Astrocyte of the cerebellum (primary cell): Measurements from ENCODE around the gene ANKDD1A.

ENCODE experiments used
- DNase-seq: peaks from one replicate; pipeline ENCODE4 v3.0.0-alpha.2; 2011; ENCODE audit warnings: low read depth
- H3K4me3 ChIP-seq: 2 replicates; pipeline ENCODE4 v1.5.1; 2011; ENCODE audit warnings: mild to moderate bottlenecking, low read depth, low read length, moderate library complexity
- in situ Hi-C: cut with HindIII; loops from 2 replicates; pipeline ENCODE4 v1.10.0; 2017; ENCODE audit warnings: low sequenced_read_pairs
- TF ChIP-seq, protein P1 (sequence below): IDR thresholded peaks from 2 replicates; pipeline ENCODE4 v1.5.1; 2012; ENCODE audit warnings: low read length, low read depth, moderate library complexity, mild to moderate bottlenecking; ENCODE audit errors: missing control alignments

The ANKDD1A gene

DNA sequence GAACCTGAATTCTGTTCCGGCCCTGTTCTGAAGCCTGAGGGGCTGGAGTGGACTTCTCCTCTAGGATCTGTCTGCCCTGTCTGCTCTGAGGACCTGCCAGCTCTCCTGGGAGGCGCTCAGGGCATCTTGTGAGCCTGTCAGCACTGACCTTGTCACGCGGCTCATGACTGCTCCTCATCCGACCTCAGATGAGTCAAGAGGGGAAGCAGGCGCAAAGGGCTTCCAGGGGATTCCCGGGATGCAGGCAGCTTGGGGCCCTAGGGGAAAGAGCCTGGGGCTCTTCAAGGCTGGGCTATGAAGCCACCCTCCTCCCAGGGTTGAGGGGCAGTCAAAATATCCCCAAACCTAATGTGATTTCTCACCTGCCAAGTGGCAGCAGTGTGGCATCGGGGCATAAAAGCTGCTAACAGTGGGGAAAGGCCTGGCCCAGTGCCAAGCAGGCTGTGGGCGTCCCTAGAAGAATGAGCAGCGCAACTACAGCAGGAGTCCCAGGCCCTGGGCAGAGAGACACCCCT is 27.6 kb upstream of the ANKDD1A start:
- TF ChIP-seq, protein P1, sequence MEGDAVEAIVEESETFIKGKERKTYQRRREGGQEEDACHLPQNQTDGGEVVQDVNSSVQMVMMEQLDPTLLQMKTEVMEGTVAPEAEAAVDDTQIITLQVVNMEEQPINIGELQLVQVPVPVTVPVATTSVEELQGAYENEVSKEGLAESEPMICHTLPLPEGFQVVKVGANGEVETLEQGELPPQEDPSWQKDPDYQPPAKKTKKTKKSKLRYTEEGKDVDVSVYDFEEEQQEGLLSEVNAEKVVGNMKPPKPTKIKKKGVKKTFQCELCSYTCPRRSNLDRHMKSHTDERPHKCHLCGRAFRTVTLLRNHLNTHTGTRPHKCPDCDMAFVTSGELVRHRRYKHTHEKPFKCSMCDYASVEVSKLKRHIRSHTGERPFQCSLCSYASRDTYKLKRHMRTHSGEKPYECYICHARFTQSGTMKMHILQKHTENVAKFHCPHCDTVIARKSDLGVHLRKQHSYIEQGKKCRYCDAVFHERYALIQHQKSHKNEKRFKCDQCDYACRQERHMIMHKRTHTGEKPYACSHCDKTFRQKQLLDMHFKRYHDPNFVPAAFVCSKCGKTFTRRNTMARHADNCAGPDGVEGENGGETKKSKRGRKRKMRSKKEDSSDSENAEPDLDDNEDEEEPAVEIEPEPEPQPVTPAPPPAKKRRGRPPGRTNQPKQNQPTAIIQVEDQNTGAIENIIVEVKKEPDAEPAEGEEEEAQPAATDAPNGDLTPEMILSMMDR = no peak
- in situ Hi-C loops = no loop called here
- no peak for DNase-seq
- H3K4me3 ChIP-seq = no peak overlapping the region

DNA sequence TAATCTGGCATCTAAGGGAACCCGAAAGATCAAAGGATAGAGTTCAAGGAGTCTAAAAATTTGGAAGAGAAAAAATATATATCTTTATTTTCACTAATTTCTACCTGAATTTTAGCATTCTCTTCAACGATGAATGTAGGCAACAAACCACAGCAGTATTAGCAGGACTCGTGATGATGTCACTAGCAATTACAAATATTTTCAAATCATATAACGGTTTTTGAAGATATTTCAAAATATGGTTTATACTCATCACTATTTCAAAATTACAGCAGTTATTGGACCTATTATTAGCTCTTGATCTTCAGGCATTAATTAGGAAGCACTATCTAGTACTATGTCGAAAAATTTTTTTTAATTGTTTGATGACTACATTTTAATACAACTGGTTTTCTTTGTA is 27.0 kb upstream of the ANKDD1A start:
- in situ Hi-C loops = no loop called here
- no peak for DNase-seq
- TF ChIP-seq, protein P1 = no peak
- no peak overlapping the region for H3K4me3 ChIP-seq

DNA sequence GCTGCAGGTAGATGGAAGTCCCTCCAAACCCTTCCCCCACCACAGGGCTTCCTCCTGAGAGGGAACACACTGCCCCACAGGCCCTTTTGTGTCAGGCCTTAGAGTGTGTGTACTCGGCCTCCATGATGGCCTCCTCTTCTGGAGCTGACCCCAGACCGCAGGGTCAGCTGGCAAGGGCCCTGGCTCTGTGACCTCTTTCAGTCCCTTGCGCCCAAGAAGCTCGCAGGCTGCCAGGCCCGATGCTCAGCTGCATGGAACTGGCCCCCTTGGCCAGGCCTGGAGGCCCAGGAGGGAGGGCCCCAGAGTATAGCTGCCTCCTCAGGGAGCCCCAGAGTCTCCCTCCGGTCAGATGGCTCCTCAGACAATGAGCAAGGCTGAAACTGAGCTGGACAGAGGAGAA is 23.4 kb upstream of the ANKDD1A start:
- in situ Hi-C loops = no loop called here
- no peak overlapping the region for H3K4me3 ChIP-seq
- DNase-seq = no peak
- TF ChIP-seq, protein P1 = no peak

DNA sequence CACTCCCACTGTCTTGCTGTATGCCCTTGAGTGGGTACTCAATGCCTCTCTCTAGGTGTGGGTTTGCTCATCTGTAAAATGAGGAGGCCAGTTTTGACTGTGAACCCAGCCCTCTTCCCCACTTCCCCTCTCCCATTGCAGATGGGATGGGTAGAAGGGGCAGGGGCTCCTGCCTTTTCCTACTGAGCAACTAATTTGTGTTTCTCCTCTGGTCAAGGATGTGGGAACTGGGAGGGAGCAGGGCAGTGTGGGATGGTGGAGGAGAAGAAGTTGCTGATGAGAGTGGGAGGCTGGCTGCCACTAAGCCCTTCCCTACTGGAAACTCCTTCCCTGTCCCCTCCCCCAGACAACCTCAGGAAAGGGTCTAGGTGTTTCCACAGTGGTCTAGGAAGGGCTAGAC is 20.1 kb upstream of the ANKDD1A start:
- in situ Hi-C loops = no loop called here
- DNase-seq = no peak
- no peak overlapping the region for H3K4me3 ChIP-seq
- TF ChIP-seq, protein P1 = no peak

DNA sequence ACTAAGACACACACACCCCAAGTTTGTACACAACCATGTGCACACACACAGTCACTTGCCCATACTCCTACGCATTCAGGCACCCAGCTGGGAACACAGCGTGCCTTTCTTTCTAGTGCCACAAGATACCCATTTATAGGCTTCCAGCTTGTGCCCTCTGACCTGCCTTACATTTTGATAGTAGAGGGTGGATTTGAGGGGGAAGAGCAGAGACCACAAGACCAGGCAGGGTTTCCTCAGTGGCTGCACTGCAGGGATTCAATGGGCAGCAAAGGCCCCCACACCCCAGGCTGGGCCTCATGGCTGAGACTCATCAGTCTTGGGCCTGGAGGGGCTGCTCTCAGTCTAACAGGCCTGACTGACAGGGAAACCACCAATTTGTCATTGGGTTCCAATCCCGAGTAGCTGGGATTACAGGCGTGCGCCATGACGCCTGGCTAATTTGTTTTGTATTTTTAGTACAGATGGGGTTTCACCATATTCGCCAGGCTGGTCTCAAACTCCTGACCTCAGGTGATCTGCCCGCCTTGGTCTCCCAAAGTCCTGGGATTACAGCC is 18.8 kb upstream of the ANKDD1A start:
- TF ChIP-seq, protein P1 = no peak
- in situ Hi-C loops = no loop called here
- no peak overlapping the region for H3K4me3 ChIP-seq
- DNase-seq = no peak

DNA sequence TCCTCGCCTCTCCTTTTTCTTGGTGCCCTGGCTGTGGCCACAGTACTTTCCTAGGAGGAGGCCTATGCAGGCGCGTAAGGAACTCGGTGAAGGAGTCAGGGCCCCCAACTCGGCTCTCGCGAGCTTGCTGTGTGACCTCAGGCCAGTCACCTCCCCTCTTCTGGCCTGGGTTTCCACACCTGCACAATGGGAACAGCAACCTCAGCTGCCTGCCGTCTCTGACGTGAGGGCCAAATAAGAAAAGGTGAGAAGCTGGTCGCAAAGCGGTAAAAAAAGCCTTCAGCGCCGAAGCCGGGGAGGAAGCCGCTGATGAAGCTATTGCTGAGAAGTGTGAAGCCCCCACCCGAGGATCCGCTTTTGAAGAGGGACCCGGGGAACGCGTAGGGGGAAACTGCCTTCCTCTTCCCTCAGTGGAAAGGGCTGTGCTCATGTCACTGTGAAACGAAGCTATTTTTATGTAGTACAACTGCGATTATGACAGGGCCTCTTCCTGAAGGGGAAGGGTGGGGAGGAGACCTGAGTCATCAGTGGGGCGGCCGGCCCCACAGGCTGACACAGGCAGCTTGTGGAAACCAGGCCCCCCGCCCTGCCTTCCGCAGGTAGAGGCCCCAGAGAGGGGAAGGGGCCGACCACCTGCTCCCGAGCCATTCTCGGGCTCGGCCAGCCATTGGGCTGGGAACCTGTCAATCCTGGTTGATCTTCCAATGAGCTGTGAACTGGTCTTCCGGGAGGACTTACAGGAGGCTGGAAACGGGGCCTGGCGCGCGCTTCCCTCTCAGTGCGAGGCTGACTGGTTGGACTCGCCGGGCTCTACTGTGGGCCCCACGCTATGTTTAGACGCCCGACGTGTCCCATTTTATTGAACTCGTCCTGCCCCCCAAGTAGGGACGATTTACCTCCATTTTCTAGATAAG is 18.0 kb upstream of the ANKDD1A start:
- in situ Hi-C loops = no loop called here
- TF ChIP-seq, protein P1 = no peak
- DNase-seq = peak; percentile 72
- no peak overlapping the region for H3K4me3 ChIP-seq
